ENCODE results near the gene TUT1.
A peak's percentile ranks its signal among the peaks of the same experiment; 100 is the strongest.
"Not testable (repeated sequence)": the region's sequence is repeated elsewhere in the genome, so short reads cannot be mapped to it uniquely, and the experiment has no call there.

Gene TUT1

DNA sequence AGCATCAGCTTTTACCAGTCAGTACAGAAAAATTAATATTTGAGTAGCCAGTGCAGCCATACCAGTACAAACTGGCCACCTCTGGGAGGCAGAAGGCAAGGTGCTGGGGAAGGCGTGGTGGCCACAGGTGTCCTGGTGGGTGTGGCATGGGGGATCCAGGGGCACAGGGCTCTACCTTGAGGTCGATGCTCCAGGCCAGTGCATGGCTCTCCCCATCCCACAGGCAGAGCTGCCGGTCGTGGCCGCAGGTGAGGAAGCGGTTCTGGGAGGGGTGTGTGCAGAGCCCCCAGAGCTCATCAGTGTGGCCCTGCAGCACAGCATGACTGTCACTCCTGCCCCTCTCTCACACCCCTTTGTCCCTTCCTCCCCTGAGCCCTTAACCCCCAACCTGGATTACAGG is 14.1 kb upstream of the TUT1 start:
- DNase-seq (ENCODE audit: low spot score): no peak

DNA sequence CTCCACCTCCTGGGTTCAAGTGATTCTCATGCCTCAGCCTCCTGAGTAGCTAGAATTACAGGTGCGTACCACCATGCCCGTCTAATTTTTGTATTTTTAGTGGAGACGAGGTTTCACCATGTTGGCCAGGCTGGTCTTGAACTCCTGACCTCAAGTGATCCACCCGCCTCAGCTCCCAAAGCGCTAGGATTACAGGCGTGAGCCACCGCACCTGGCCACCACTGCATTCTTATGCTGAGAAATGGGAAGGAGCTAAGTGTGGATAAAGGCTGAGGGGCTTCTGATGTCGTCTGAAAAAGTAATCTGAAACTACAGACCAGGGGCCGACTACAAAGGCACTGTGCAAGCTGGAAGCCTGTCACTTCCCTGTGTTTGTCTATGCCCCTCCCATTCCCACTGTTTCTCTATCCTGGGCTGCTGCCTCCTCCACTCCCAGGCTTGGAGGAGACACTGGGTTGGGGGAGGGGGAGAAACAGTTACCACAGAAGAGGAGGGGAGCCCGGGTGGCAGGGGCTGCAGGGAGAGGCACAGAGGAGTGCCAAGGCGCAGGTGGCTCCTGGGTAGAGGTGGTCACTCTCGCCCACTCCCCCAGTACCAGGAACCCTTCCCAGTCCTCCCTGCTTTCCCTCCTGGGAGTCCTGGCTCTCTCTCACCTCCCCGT is 13.3 kb upstream of the TUT1 start:
- DNase-seq (ENCODE audit: low spot score): no peak

DNA sequence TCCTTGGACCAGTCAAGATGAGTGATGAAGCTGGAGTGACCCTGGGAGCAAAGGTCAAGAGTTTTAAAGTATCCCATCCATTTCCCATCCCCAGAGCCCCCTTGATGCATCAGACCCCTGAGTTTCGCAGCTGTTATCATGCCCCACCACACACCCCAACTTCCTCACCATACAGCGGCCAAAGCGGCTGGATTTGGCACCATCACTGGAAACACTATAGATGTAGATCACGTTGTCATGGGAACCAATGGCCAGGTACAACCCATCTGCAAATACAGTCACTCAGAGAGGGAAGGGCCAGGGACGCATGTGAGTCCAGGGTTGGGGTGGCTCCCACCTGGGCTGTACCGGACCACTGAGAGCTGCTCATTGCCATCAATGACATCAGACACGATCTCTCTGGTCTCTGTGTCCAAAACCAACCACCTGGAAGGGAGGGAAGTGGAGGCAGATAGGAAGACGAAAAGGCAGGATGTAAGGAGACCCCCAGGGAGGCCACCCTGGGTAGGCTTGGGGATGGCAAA is 12.5 kb upstream of the TUT1 start:
- DNase-seq (ENCODE audit: low spot score): no peak

DNA sequence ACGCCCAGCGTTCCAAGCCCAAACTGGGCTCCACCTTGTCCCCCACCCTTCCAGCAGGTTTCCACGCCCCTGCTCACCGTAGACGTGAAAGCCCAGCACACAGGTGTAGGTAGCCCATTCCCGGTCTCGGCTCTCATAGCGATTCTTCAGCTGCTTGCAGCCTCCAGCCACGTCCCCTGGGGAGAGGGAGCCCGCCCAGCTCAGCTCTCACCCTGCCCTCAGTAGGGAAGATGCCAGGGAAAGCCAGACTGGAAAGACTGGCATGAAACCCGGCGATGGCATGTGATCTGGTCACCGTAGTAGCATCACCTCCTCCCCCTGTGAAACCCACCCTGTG is 11.7 kb upstream of the TUT1 start:
- DNase-seq (ENCODE audit: low spot score): no peak

DNA sequence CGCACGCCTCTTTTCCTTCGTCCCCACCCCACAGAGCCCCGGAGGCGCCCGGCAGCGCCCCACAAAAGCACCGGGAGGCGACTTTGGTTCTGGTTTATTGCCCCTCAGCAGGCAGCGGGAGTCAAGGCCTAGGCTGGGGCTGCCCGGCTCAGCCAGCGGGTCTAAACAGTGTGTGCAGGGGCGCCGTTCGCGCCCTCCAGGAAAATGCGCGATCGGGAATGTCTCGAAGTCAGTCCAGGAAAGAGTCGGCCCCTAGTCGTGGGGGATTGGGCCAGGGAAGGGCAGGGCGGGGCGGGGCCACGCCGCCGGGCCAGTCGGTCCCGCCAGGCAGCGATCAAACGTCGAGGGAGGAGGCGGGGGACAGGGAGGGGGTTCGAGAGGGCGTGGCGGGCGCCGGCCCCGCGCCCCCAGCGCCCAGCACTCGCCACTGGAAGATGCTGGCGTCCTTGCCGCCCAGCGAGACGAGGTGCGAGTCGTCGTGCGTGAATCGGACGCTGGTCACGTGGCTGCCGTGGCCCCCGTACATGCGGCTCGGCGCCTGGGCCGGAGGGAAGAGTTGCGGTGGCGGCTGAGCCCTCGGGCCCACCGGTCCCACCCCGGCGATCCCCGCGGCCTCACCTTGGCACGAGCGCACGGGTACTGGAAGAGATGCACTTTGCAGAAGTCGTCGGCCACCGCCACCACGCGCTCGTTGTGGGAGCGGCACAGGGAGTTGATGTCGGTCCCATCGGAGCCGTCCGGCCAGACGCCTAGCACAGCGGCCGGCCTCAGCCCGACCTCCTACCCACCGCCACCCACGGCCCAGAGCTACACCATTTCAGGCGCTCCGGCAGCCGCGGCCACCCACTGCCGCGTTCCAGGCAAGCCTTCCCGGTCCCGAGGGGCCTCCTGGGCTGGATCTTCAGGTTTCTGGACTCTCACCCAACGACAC is 11.1 kb upstream of the TUT1 start:
- peak; percentile 88 for DNase-seq (ENCODE audit: low spot score)

DNA sequence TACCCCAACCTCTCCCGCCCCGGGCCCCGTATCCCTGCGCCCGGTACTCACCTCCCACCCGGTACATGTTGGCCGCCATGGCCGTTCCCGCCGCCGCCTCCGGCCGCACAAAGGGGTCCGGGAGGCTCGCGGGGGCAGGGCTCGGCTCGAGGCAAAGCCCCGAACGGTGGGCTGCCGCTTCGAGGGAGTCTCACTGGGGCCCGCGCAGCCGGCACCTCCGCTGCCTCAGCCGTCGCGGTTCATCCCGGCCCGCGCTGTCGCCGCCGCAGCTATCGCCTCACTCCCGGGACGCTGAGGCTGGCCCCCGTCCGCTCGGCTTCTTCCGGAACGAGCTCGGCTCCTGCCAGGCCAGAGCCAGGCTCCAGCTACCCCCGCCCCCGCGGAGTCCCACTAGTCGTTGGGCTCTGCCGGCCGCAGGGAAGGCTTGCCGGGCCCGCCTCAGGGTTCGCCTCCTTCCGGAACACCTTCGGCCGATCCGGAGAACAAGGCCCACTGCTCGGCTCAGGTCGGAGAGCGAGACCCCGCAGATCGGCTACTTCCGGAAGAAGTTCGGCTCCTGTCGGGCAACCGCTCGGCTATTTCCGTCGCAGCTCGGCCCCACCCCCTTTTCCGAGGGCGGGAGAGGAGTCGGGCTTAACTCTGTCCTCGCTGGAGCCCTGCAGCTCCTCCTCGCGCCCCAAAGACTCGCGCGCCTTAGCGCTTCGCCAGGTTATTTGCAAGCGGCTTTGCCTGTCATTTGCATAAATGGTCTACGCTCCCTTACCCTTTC is 10.2 kb upstream of the TUT1 start, which contains the start of gene MTA2:
TSS of gene MTA2 (minus strand) at position 494 of the 769 bp plus-strand sequence. CDS start at position 79, 415 bp downstream.
- peak; percentile 100 for DNase-seq (ENCODE audit: low spot score)

DNA sequence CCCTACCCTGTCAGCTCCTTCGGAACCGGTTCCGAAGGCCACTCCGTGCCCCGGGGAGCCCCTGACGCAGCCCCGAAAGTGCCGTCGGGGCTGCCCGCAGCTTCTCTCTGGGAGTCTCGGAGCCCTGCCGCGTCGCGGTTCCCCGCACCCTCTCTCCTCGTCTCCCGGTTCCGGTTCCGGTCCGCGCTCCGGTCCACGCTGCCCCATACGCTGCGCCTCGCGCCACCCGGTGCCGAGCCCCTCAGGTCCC is 9.7 kb upstream of the TUT1 start:
- no peak for DNase-seq (ENCODE audit: low spot score)

DNA sequence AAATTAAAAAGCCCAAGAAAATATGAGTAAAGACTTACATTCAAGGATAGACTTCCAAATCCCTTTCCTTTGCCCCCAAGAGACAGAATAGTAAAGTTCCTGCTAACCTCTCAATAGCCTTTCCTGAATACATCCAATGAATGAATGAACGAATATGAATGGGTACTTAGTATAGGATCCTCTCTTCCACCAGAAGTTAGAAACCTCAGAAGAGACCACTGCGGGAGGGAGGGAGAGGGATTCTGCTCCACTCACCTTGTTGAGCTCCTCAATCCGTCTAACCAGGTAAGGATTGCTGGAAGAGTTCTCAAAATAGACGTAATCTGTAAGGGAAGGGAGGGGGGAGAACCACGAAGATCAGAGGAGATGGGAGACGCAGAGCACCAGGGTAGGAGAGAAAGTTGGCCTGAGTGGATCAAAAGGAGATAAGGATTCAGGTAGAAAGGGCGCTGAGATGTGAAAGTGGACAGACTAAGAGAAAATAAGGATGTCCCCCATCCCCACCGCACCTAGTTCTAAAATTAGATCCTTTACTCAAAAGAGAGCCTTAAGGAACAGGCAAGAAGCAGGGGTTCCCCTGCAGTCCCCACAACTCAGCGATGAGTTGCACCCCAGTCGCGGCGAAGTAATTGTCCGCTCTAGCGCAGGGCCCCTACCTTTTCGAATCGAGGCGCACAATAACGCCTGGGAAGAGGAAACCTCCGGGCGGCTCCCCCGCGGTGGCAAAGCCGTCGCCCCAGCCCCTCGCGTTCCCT is 9.2 kb upstream of the TUT1 start:
- DNase-seq (ENCODE audit: low spot score): no peak

DNA sequence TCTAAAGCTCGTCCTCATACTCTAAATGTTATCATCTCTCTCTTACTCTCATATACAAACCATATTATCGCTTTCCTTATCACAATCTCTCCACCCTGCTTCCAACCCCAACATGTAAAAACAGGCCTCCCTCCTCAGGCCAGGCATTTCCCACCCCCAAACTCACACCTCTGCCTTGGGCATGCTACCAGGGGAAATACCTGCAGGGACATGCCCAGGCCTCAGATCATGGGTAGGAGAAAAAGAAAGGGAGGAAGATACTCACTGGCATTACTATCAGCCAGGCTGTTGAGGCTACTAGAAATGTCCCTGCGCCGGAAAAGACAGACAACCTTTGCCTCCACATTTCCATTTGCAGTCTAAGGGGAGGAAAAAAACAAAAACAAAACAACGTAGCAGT is 8.6 kb upstream of the TUT1 start:
- no peak for DNase-seq (ENCODE audit: low spot score)

DNA sequence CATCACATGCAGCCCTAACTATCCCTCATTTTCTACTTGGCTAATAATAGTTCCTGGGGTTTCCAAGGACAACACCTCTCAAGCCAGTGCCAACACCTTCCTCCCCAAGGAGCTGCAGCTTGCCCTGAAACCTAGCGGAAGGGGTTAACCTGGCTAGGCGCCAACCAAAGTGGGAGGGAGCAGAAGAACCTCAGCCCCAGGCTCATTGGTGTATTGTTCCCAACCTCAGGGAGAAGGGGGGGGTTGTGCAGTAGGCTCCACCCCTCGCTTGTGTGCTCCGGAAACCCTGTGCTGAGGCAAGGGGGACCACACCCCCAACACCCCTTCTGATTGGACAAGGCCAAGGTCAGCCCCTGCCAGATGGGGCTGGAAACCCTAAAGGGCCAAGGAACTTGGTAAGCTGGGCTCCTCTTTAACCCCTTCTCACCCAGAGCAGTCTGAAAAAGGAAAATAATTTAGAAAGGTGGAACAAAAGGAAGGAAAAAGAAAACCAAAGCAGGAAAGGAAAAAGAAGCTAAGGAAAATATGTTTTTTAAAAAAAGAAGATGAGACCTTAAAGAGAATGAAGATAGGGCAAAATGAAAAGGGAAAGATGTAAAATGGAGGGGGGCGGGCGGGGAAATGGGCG is 7.9 kb upstream of the TUT1 start:
- peak; percentile 93 for DNase-seq (ENCODE audit: low spot score)

DNA sequence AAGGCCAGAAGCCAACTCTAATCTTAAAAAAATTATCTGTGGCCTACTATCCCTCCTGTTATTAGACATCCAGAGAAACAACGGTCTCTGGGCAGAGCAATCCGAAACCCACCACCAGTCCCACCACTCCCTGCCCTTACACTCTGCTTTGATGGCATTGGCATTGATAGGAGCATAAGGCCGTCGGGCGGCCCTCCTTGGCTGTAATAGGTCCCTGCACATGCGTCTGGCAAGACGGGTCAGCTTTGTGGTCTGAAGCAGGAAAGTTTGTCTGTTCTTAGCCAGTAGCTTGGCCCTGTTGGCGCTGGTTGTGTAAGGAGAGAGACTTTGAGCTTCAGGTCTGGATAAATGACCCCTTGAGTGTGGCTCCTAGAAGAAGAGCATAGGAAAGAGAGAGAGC is 3.8 kb upstream of the TUT1 start:
- DNase-seq (ENCODE audit: low spot score): no peak

DNA sequence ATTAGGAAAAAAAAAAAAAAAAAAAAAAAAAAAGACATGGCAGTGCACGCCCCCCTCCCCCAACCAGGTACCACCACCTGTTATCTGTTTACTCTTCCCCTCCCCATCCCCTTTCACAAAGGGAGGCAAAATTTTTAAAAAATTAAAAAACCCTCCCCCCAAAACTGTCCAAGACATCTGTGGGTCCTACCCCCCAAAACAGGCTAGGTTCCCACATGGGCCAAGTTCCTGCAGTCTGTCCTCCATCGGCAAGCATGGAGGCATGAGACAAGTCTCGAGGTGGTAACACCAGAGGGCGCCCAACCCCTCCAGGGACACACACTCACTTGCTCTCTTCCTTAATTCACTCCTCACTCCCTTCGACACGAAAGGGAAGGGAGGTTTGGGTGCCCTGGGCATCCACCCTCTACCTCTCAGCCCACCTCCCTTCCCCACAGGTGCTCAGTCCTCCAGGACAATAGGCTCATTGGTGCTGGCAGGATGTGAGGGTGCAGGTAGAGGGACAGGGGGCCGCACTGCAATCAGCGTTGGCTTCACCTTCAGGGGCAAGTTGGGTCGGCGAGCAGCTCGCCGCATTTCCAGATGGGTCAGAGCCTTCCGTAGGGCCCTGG is 2.2 kb upstream of the TUT1 start:
- DNase-seq (ENCODE audit: low spot score): no peak

DNA sequence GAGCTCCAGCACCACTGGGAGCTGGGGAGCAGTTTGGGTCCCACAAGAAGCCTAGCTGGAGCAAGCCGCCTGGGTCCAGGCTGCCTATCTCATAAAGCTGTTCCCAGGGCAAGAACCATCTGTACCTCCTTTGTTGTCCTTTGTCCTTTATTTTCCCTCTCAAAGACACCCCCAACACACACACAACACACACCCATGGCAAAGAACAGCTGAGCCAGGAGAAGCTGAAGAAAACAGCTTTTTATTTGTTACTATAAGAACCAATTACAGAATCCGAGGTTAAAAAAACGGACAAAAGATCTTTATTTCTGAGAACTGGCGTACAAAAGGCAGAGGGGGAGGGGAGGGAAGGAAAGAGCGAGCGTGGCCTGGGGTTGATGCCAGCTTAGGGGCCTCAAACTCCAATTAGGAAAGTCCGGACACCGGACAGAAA is 1.7 kb upstream of the TUT1 start:
- DNase-seq (ENCODE audit: low spot score): no peak

DNA sequence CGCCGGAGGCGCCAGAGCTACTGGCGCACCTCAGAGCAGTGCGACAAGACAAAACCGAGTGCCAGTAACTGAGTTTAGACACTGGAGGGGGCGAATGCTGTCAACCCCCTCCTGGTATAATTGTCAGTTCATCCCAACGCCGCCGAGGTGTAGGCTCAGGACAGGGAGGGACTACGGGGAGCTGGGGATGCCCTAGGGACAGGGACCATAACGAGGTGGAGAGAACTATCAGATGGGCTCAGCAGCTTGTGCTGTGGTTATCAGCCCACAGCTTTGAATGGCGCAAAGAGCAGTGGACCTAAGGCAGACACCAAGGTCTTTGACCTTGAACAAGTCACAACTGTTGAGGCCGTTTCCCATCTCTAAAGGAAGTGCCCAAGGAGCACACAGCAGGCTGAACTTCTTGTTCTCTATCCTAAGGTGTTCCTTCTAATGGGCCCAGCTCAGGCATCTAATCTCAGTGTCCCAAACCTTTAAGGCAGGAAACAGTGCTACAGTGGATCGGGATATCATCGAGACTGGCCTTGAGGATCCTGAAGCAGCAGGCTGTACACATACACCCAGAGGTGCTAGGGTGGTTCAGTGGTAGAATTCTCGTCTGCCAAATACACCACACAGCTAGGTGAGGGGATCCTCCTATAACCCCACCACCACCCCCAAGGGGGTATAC is 958 bp upstream of the TUT1 start:
- no peak for DNase-seq (ENCODE audit: low spot score)

DNA sequence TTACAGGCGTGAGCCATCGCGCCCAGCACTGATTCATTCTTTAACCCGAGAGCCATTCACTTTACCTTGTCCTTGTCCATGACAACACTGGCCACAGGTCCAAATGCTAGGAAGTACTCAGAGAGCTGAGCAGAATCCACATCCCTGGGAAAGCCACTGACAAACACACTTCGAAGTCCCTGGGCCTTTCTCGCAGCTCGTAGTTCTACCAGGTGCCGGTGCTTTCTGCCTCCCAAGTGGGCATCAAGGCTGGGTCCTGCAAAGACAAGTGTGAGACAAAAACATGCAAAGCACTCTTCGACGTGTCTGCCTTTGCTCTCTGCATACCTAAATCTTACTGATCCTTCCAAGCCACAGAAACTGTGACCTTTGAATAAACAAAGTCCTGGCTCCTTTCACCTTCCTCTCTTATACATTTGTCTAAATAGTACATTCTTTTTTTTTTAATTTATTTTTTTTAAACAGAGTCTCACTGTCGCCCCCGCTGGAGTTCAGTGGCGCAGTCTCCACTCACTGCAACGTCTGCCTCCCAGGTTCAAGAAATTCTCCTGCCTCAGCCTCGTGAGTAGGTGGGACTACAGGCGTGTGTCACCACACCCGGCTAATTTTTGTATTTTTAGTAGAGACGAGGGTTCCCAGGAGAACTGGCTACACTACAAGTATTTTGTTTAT is 2.2 kb downstream of the TUT1 start:
- no peak for DNase-seq (ENCODE audit: low spot score)

DNA sequence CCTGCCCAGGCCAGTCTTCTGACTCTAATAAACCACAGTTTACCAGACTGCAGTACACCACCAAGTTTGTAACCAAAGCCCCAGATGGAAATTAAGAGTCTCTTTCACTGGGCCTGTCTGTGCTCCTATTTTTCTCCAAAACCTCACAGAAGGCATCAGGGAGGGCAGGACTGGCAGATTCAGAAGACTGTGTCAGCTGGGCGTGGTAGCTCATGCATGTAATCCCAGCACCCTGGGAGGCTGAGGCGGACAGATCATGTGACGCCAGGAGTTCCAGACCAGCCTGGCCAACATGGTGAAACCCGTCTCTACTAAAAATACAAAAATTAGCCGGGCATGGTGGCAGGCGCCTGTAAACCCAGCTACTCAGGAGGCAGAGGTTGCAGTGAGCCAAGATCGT is 6.0 kb downstream of the TUT1 start:
- DNase-seq (ENCODE audit: low spot score): not testable (repeated sequence)

DNA sequence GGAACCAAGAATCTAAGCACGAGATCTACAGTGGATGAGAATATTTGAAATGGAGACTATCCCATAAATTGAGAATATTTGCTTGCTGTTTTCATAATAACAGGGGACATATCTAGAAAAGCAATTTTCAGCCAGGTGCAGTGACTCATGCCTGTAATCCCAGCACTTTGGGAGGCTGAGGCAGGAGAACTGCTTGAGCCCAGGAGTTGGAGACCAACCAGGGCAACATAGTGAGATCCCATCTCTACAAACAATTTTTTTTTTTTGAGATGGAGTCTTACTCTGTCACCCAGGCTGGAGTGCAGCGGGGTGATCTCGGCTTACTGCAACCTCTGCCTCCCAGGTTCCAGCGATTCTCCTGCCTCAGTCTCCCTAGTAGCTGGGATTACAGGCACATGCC is 9.6 kb downstream of the TUT1 start:
- not testable (repeated sequence) for DNase-seq (ENCODE audit: low spot score)

DNA sequence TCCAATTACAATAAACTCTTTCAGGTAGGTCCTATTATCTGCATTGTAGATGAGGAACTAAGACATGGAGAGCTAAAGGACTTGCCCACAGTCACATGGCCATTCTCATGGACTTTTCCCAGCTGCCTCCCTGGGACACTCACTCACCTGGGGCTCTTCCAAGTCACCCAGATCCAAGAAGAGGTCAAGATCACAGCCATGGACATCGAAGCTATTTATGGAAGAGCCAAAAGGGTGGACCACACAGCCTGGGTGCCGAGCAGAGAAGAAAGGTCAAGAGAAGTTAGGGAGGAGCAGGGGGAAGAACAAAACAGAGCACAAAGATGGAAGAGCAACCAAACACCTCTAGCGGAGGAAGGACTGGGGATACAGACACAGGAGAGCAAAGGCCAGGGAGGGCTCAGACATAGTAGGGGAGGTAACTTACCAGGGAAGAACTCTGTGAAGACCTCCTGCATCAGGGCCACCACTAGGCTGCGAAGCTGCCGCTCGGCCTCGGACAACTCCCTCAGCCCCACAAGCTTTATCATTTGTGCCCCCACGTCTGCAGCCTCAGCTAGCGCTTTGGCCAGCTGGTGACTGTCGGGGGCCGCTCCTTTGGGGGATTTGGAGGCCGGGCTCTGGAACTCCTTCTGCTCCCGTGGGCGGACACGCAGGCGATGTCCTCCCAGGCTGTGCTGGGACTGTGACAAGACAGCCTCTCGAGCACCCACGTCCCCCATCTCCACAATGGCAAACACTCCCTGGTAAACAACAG is 10.2 kb downstream of the TUT1 start:
- no peak for DNase-seq (ENCODE audit: low spot score)

DNA sequence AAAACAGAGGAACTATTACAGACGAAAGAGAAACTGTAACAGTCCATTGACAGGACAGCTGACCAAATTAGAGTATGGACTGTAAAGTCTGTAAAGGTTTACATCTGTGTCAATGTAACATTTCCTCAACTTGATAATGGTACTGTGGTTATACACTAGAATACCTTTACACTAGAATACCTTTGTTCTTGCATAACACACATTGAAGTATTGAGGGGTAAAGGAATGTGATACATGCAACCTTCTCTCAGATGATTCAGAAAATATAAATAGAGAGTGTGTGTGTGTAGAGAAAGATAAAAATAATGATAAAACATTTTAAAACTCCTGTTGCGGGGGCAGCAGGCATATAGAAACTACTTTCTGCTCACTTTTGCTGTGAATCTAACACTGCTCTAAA is 12.1 kb downstream of the TUT1 start:
- no peak for DNase-seq (ENCODE audit: low spot score)
